Daoy (cell line): ENCODE results near the gene GLI3. TPM values are rescaled to one million over a fixed set of nuclear protein-coding genes. Genes with fewer than 3 reads are reported as not detected.
A peak's percentile ranks its signal among the peaks of the same experiment; 100 is the strongest.

Experiments used
- DNase-seq: peaks from one replicate; pipeline ENCODE4 v3.0.0-alpha.2; 2015; ENCODE audit warnings: low read depth
- total RNA-seq: library from RNA; depleted of rRNA; stranded (reverse); fragments of >200 nt; shearing (Covaris generic); gene quantifications from 2 replicates; pipeline ENCODE4 v1.2.3, GENCODE V29; 2014

The GLI3 gene
- total RNA-seq, 1 experiment from 2014 or later, result 7.2 TPM

- DNase-seq, result peak; percentile 39
These were observed 237.2 kb downstream of the GLI3 start for GRCh38 chr7:41999736-42000283.

- peak; percentile 27 for DNase-seq
These were observed 239.0 kb downstream of the GLI3 start for GRCh38 chr7:41998041-41998440.

GRCh38 chr7:41997151-41997550 lies 239.9 kb downstream of the GLI3 start:
- DNase-seq, result no peak

- DNase-seq, result peak; percentile 91
These were observed 240.5 kb downstream of the GLI3 start for GRCh38 chr7:41996381-41997035.

- DNase-seq, result no peak
These were observed 241.3 kb downstream of the GLI3 start for GRCh38 chr7:41995632-41996271.

GRCh38 chr7:41994746-41995110 lies 242.3 kb downstream of the GLI3 start:
- DNase-seq, result no peak

- peak; percentile 69 for DNase-seq
These were observed 242.8 kb downstream of the GLI3 start for GRCh38 chr7:41994036-41994745.

- DNase-seq, result peak; percentile 91
These were observed 243.8 kb downstream of the GLI3 start for GRCh38 chr7:41992881-41993867.

GRCh38 chr7:41984888-41985287 lies 252.1 kb downstream of the GLI3 start:
- DNase-seq, result peak; percentile 65

GRCh38 chr7:41981046-41982040 lies 255.7 kb downstream of the GLI3 start:
- DNase-seq, result no peak

- peak; percentile 74 for DNase-seq
These were observed 257.1 kb downstream of the GLI3 start for GRCh38 chr7:41979834-41980307.

- DNase-seq, result no peak
These were observed 258.2 kb downstream of the GLI3 start for GRCh38 chr7:41978858-41979257.

- no peak for DNase-seq
These were observed 259.3 kb downstream of the GLI3 start for GRCh38 chr7:41977661-41978060.

- peak; percentile 62 for DNase-seq
These were observed 259.8 kb downstream of the GLI3 start for GRCh38 chr7:41977151-41977651.

GRCh38 chr7:41976411-41976810 lies 260.6 kb downstream of the GLI3 start:
- DNase-seq, result no peak

- DNase-seq, result no peak
These were observed 261.2 kb downstream of the GLI3 start for GRCh38 chr7:41975849-41976248.

- DNase-seq, result no peak
These were observed 262.0 kb downstream of the GLI3 start for GRCh38 chr7:41974870-41975557.

GRCh38 chr7:41973202-41973730 lies 263.7 kb downstream of the GLI3 start:
- DNase-seq, result no peak

- DNase-seq, result no peak
These were observed 264.2 kb downstream of the GLI3 start for GRCh38 chr7:41972776-41973175.
